Astrocyte of the hippocampus (primary cell): ENCODE data around the gene PYCR2.
"Not testable (repeated sequence)": the region's sequence is repeated elsewhere in the genome, so short reads cannot be mapped to it uniquely, and the experiment has no call there.

ENCODE experiments used
- DNase-seq: peaks from one replicate; pipeline ENCODE4 v3.0.0; 2011; ENCODE audit warnings: low read depth, low spot score

The PYCR2 gene

DNA sequence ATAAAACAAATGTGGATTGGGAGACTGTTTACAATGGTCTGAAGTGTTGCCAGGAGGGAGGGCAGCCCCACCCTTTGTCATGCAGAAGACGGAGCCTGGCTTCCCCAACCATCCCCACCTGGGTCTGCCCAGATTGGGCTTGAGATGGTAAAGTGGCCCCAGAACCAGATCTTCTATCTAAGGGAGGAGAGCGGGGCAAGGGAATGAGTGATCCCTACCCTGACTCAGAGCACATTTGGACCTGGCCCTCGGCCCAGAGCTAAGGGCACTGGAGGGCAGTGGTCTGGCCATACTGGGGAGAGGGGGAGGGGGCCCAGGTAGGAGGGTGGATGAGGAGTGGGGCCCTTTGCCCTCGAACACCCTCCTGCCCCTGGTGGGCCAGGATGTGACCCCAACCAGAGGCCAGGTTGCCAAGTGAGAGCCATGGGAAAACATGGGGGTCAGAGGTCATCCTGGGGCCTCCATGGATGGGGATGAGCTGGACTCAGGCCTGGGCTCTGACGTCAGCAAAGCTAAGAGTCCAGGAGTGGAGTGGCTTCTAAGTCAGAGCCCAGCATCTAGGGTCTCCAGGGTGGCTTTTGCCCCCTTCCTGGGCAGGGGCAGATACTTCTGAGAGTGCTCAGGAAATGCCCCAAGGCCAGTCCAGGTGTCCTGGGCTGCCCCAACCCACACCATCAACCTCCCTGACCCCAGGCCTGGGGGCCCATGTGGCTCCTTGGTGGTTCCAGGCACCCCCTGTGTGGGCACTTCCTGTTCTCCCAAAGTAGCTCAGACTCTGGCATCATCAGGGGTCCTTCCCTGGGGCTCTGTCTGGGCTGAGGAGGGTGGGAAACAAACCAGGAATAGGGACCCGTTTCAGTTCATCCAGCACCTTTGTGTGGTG, 33.5 kb downstream of the PYCR2 start:
- DNase-seq, result no peak

DNA sequence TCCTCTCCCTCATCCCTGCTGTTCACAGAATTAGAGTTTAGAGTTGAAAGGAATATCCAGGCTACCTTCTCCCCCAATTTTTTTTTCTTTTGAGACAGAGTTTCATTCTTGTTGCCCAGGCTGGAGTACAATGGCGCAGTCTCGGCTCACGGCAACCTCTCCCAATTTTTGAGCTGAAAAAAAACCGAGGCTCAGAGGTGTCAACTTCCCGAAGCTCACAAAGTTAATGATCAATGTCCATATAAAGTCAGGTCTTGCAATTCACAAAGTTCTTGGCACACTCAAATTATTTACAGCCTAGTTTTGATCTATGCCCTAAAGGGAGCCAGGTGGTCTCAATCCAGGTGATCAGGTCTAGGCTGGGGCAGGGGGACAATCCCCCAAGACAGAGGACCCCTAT, 34.3 kb downstream of the PYCR2 start:
- DNase-seq, result no peak

DNA sequence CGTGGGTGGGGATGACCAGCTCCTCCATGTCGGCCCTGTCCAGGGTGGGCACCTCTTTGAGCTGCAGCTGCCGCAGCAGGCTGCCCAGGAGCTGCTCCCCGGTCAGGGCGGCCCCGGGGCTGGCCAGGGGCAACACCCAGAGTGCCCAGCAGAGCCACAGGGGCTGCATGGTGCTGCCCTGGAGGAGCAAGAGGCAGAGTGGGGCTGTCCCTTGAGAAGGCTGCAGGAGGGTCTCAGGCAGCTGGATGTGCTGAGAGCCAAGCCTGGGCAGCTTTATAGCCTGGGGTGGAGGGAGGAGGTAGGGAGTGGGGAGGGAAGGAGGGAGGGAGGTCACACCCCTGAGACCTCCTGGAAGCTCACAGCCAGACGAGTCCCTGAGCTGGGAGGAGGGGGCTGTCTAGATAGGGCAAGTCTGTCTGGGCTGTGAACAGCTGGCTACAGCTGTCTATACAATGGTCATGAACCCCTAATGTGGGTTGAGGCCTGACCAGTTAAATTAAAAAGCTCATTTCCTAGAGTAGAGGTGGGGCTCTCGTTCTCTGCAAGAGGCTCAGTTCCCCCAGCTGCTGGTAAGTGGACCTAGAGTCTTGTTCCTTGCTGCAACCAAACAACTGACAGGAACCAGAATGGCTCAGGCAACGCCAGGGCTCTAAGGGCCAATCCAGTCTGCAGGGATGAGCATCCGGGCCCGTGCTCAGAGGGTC, 35.0 kb downstream of the PYCR2 start, which contains the start of gene LEFTY1:
Gene LEFTY1, minus strand, starts transcription at position 249 of the 704 bp plus-strand sequence. Its CDS starts 80 bp downstream, at position 169.
- no peak for DNase-seq

DNA sequence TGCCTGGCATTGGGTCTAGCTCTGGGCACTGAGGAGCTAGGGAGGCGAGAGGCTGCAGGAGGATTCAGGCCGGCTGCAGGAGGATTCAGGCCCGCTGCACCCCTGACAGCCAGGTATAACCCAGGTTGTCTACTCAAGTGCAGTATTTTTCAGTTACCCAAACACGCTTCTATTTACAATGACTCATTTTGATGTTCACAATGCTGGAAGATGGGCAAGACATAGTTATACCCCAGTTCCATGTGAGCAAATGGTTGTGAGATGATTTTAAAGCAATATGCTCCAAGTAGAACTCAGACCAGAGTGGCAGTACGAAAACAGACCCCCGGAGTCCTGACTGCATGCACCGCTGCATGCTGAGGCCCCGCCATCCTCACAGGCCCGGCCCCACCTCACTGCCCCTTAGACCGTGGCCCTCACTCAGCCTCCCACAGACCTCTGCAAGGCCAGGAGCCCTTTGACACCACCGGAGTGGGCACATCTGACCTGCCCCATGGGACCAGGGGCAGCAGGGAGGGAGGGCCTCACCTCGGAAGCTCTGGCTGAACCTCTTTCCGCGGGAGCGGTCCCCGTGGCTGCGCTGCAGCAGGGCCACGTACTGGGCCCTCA, 35.7 kb downstream of the PYCR2 start:
- DNase-seq, result no peak

DNA sequence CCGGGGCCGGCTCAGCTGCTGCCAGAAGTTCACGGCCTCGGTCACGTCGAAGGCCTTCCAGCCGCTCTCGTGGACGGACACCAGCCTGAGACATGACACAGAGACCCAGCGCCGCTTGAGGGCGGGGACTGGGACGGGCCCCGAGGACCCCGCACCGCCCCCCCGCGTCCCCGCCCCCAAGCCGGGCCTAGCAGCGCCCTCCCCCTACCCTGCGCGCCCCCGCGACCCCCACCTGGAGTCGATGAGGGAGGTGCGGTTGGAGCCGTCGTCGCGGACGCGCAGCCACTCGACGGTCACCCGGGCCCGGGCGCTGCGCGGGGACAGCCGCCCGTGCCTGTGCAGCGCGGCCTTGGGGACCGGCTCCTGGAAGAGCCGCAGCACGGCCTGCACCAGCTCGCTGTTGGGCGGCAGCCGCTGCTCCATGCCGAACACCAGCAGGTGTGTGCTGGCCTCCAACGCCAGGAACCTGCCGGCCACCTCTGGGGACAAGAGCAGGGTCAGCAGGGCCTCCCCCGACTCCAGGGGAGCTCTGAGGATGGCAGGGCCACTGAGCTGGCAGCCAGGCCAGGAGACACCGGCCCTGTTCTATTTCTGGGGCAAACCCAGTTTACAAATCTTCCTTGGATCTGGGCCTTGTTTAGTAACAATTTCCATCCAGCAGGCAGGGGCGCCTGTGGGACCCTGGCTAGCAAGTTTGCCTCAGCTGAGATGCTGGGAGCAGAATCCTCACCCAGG, 36.3 kb downstream of the PYCR2 start:
- not testable (repeated sequence) for DNase-seq

DNA sequence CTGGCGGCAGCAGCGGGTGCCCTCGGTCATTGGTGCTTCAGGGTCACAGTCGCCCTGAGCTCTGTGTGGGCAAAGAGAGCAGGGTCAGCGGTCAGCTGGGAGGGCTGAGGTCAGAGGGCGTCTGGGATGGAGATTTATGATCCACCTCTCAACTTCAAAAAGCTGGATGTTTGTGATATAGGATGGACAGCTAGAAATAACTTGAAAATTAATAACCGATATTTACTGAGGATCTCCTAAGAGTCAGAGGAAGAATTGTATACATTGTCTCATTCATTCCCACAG, 37.1 kb downstream of the PYCR2 start:
- DNase-seq, result no peak

DNA sequence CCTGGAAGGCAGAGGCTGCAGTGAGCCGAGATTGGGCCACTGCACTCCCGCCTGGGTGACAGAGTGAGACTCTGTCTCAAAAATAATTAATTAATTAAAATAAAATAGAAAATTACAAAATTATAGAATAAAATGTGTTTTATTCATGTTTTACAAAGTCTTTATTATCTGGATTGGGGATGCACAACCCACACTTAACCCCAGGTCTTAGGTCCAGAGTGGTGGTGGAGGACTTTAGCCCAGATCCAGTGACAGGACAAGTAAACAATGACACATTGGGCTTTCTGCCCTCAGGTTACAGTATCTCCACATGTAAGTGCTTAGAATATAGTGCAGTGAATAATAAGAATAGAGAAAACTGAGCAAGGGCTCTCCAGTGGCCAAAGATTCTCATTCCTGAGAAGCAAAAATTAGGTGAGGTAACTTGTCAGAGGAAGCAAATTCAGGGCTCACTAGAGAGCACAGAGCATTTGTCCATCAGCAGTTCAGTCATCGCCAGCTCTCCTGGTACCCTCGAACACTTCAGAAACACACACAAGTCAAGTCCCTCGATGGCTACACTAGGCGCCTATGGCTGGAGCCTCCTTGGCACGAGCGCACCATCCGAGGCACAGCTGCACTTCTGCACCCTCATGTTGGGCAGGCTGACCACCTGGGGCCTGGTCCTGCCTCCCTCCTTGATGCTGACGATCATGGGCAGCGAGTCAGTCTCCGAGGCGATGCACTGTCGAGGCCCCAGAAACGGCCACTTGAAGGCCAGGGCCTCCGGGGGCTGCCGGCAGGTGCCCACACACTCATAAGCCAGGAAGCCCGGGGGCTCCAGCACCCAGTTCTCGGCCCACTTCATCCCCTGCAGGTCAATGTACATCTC, 37.7 kb downstream of the PYCR2 start:
- DNase-seq, result no peak

DNA sequence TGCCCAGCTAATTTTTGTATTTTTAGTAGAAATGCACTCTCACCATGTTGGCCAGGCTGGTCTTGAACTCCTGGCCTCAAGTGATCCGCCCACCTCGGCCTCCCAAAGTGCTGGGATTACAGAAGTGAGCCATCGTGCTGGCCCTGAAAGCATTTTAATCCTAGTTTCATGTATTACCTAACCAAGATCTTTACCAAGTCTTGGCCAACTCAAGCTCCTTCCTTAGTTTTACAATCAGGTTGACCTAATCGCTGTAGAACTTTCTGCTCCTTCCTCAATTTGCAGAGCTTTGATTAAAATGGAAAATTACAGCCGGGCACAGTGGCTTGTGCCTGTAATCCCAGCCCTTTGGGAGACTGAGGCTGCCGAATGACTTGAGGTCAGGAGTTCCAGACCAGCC, 38.7 kb downstream of the PYCR2 start:
- no peak for DNase-seq

DNA sequence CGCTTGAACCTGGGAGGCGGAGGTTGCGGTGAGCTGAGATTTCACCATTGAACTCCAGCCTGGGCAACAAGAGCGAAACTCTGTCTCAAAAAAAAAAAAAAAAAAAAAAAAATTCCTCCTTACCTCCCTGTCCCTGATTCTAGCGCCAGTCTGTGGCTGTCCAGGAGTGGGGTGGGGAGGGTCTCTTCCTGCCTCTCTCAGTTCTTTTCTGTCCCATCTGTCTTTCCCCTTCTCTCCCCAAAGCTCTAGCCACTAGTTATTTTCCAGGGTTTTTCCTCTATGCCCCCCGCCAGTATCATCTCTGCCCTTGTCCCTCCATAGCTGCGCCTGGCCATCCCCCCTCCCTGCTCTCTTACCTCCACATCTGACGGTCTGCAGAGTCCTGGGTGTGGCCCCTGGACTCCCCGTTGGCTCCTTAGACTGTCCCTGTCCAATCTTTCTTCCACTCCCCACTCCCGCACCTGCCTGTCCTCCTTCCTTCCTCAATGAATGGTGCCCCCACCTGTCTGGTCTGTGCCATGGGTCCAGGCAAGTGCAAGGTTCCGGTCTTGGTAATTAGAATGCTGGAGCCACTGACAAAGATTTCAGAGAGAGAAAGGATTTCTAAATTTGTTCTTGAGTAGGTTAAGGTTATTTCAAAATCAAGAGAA, 40.3 kb downstream of the PYCR2 start:
- no peak for DNase-seq

DNA sequence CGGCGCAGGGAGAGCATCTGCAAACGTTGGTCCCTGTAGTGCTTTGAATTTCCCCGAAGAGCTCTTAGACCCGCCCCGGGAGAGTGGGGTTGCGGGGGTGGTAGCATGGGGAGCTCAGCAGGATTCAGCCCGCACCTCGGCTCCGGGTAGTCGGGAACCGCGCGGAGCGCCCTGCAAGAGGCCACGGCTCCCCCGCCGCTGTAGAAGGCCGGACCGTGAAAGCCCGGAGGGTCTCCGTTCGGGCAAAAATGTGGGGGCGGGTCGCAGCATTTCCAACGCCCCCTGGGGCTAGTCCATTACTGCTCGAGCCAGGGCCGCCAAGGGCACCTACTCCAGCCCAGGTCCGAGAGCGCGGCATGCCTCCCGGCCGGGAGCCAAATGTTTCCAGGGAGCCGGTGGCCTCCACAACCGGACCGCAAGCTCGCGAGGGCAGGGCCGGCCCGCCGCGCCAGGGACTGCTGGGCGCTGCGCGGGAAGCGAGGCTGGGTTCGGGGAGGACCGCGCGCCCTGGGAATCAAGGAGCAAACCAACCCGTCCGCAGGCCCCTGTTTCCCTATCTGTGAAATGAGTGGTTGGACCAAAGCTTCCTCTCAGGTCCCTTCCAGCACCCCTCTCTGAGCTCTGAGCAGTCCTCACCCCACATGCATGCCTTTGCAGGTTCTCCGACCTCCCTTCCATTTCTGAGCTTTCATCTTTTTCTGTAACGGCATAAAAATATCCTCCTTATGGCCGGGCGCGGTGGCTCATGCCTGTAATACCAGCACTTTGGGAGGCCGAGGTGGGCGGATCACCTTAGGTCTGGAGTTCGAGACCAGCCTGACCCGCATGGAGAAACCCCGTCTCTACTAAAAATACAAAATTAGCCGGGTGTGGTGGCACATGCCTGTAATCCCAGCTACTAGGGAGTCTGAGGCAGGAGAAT, 41.1 kb downstream of the PYCR2 start:
- DNase-seq, result peak; percentile 71

DNA sequence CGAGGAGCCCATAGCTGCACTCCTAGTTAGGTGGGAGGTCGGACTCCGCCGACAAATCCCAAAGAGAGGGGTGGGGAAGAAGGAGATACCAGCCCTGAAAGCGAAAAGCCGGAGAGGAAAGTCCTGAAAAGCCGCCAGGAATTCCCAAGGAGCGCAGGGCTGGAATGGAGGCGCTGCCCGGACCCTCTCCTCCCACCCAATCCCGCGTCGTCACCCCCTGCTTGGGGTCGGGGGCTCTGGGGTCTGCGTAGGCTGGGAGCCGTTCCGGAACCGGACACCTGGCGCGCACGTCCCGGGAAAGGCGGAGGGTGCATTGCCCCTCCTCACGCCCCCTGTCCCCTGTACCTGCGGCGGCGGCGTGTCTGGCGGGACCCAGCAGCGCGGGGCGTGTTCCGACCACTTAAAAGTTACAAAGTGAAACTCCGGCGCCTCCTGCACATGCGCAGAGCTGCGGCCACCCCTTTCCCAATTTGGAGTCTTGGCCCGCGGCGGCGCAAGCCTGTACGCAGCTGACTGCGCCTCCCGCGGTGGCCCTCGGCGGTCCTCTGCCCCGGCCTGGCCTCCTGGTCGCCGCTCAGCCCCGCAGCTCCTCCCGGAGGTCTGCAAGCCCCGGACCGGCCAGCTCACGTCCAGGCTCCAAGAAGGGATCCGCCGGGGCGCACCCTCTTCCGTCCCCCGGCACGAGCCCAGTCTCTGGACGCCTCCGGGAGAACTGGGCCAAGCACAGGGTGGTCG, 41.9 kb downstream of the PYCR2 start, which contains the start of gene TMEM63A:
Gene TMEM63A, minus strand, starts transcription at position 422 of the 735 bp plus-strand sequence. CDS start 4,800 bp downstream, outside the sequence.
- peak; percentile 91 for DNase-seq

DNA sequence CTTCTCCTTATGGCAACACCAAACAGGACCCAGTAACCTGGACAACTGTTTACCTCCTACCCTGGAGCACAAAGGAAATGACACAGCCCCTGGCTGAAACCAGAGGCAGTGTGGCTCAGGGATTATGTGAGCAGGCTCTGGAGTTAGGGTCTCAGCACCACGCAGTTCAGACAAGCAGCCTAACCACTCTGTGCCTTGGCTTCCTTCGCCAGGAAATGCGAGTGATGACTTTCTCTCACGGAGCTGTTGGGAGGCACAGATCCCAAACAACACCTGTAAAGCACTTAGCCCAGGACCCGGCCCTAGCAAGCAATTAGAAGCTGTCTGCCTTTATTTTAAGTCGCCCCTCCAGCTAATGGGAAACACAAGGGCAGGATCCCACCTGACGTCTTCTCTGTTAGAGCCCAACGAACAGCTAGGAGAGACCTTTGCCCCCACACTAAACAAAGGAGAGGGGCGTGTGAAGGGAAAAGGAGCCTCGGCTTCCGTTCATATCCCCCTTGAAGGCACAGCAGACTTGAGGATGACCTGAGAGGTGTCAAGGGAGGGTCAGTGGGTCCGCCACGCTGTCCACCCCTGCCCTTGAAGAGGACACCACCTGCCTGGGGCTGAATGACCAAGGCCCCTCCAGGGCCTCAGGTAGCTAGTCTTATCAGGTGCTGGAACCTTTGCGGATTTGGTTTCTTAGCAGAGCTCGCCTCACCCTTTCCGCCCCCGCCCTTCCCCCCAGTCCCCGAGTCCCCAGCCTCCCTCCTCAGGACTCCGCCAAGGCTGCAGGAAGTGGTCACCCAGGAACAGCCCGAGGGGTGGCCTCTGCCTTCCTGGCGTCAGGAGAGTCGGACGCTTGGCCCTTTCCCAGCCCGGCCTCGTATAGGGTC, 42.7 kb downstream of the PYCR2 start:
- DNase-seq, result peak; percentile 45

DNA sequence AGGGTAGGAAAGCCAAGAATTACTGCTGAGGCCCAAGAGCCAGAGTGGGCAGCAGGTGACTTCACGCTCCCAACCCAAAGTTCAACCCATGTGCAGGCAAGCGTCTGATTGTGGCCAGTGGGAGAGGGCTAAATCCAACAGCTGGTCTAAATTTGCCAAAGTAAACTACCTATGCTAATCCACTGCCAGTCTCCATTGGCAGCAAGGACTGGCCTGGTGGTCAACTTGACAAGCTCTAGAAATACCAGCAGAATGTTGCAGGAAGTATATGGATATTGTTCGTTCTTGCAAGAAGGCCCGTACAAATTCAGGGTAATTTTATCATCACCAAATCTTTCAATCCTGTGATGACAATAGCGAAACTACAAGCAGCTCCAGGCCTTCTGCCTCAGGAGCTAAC, 43.4 kb downstream of the PYCR2 start:
- DNase-seq, result peak; percentile 39

DNA sequence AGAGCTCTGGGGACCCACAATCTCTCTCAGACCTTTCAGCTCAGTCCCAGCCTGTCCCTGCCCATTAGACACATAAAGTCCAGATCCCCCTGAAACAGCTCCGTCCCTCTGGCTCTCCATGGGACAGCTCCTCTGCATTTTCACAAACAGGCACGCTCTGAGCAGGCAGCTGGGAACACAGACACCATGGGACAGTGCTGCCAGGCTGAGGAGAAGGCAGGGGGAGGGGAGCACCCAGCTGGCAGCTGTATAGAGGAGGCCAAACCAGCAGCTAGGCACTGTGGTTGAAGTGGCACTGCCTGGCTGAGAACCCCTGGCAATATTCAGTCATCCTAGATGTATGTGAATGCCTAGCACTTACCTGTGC, 43.8 kb downstream of the PYCR2 start:
- DNase-seq, result no peak

DNA sequence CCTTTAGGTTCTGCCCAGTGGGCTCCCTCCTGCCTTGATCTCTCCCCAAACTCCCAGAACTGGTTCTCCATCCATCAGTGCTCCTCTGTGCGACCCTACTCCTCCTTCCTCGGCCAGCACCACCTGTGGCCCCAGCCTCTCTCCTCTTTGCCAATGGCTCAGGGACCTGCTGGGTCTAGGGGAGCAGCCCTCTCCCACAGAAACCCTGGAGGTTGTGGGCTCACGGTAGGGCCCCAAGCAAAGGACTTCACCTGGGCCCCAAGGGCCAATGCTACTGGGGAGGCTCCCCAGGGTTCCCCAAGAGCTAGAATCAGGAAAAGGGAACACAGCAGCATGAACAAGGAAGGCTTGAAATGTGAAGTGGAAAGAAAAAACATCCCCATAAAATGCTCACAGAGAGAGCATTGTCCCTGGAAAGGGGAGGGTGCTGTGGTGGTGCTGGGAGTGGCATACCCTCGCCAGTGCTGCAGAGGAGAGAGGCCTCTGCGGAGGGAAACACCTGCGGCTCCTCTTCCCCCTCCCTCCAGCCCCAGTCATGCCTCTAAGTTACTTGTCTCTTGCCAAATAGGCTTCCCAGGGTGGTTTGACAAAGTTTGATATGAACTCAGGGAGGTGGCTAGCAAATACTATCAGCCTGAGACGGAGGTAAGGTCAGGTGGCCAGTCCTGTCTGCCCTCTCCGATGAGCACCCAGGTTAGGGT, 44.4 kb downstream of the PYCR2 start:
- no peak for DNase-seq

DNA sequence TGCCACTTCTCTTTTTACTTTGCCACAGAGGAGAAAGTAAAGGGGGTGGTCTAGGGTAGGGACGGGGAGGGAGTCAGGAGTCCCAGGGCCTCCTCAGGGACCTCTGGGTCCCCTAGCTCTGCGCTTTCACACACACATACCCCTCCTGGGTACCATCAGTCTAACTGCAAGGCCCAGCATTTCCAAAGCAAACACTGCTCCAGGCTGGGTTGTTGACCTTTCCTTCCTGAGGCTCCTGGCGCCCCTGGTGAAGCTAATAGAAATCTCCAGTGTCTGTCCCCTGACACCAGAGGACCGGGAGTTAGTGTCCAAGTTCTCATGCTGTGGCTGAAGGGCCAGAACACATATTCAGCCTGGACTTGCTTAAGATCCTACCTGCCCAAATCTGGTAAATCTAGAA, 45.8 kb downstream of the PYCR2 start:
- DNase-seq, result no peak

DNA sequence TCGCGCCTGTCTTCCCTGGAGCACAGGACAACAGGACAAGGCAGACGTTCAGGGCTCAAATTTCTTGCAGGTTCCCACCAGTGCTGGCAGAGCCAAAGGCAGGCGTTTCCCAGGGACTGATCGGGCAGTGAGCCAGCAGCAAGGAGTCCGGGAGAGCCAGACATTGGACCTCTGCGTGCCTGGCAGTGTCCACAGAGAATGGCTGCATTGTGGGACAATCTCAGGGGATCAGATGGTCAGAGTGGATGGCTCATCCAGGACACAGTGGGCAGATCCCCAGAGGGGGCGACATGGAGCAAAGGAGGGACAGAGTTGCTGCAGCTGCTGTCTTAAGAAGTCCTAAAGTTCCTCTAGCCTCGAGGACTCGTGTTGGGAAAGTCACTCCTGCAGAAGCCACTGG, 46.5 kb downstream of the PYCR2 start:
- peak; percentile 61 for DNase-seq
